ENCODE measurements around the gene ISCA2.

The ISCA2 gene

DNA sequence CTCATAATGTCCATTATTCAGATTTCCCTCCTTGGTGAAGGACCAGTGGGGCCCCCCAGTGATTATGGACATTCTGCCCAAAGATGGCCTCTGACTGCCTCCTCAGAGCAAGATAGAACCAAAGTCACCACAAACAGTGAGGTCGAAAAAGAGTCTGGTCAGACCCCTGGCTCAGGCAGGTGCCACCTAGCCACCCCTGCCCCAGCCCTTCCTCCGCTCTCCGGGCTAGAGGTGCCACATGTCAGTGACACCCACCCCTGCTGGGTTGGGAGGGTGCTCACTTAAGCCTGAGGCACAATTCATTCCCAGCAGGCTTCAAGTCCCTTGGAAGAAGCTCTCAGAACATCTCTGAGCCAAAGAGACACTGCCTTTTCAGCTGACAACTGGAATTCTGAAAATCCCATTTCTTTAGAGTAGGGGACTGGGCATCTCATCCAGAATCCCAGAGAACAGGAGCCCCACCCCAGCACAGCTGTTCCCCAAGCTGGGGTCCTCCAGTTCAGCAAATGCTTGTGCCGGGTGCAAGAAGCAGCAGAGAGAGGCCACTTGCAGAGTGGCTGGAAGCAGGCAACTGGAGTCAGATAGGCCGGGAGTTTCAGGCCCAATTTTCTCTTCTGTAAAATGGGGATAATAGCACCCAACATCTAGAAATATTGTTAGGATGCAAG, 50.3 kb downstream of the ISCA2 start:
- H2AFZ ChIP-seq (ENCODE audit: low read depth, low read length) = no peak overlapping the region
- H2AK5ac ChIP-seq (ENCODE audit: low read length, severe bottlenecking) = no peak overlapping the region
- no peak overlapping the region for H3K4ac ChIP-seq (ENCODE audit: low read depth in 1 of 2, low read length in 2 of 2)
- H4K8ac ChIP-seq (ENCODE audit: low read length) = no peak overlapping the region
- H2BK5ac ChIP-seq (ENCODE audit: low read depth, low read length, poor library complexity, severe bottlenecking) = no peak overlapping the region
- H3K4me3 ChIP-seq (ENCODE audit: insufficient read depth in 1 of 2, low read depth in 1 of 2, low read length in 2 of 2) = no peak overlapping the region
- no peak overlapping the region for H3K23ac ChIP-seq (ENCODE audit: low read length in 2 of 2)
- WGBS = 96% methylated on average over 5 of the region's 5 CpGs
- H3K9me3 ChIP-seq (ENCODE audit: control insufficient read depth, low read length) = no peaks in the 10 kb centered on the region
- no peak overlapping the region for H3K27ac ChIP-seq (ENCODE audit: low read length, poor library complexity, severe bottlenecking)
- no peak overlapping the region for H3K18ac ChIP-seq (ENCODE audit: low read depth in 1 of 2, low read length in 2 of 2)
- H2BK15ac ChIP-seq (ENCODE audit: low read depth, poor library complexity, severe bottlenecking) = no peak overlapping the region
- peaks cover 28% of the 10 kb centered on the region for H3K79me1 ChIP-seq (replicated peaks; ENCODE audit: low read length, poor library complexity, severe bottlenecking)
- DNase-seq = no peak
- no peak overlapping the region for H3K4me2 ChIP-seq (ENCODE audit: low read length, poor library complexity, severe bottlenecking)
- H3K36me3 ChIP-seq (ENCODE audit: control insufficient read depth in 1 of 2, insufficient read depth in 2 of 2, low read depth in 1 of 2, low read length in 2 of 2) = peaks cover 63 to 85% of the 10 kb centered on the region in 2 experiments
- no peak overlapping the region for H4K91ac ChIP-seq (ENCODE audit: low read length)
- H3K14ac ChIP-seq (ENCODE audit: low read length in 2 of 2) = no peak overlapping the region
- H3K27me3 ChIP-seq (ENCODE audit: control insufficient read depth in 1 of 2, insufficient read depth in 1 of 2, low read length in 2 of 2) = no peaks in the 10 kb centered on the region
- H2BK120ac ChIP-seq (ENCODE audit: low read depth, low read length) = no peak overlapping the region
- H3K4me1 ChIP-seq (ENCODE audit: control insufficient read depth, insufficient read depth, low read depth, low read length) = peaks cover 27% of the 10 kb centered on the region
- no peak overlapping the region for H2BK12ac ChIP-seq (ENCODE audit: low read length in 2 of 2)
- no peak overlapping the region for H3K9ac ChIP-seq (ENCODE audit: low read length)

DNA sequence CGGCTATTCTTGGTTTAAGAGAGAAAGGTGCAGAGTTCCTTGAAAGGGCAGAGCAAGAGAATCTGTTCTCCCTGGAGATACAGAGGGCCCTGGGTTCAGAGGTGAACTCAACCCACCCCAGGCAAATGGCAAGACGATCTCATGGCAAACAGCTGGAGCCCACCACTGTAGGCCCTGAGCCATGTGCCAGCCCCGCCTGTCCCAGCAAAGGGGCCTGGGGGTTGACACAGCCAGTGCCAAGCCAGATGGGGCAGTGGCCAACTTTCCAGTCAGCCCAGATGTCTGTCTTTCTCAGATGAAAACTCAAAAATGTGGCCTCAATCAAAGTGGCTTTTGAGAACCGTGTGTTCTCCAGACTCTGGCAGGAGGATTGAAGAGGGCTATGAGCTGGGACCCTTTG, 51.8 kb downstream of the ISCA2 start:
- Histone ChIP-seq H2BK120ac (ENCODE audit: low read depth, low read length) (no peak overlapping the region), H4K91ac (ENCODE audit: low read length) (no peak overlapping the region), H3K27ac (ENCODE audit: low read length, poor library complexity, severe bottlenecking) (peak overlapping the region; percentile 61), H3K18ac (ENCODE audit: low read depth in 1 of 2, low read length in 2 of 2) (no peak overlapping the region), H3K14ac (ENCODE audit: low read length in 2 of 2) (no peak overlapping the region), H2BK5ac (ENCODE audit: low read depth, low read length, poor library complexity, severe bottlenecking) (no peak overlapping the region), H3K4ac (ENCODE audit: low read depth in 1 of 2, low read length in 2 of 2) (no peak overlapping the region), H3K4me2 (ENCODE audit: low read length, poor library complexity, severe bottlenecking) (no peak overlapping the region), H3K9me3 (ENCODE audit: control insufficient read depth, low read length) (no peaks in the 10 kb centered on the region), H2BK12ac (ENCODE audit: low read length in 2 of 2) (no peak overlapping the region), H2AFZ (ENCODE audit: low read depth, low read length) (no peak overlapping the region), H3K4me3 (ENCODE audit: insufficient read depth in 1 of 2, low read depth in 1 of 2, low read length in 2 of 2) (no peak overlapping the region), H3K23ac (ENCODE audit: low read length in 2 of 2) (no peak overlapping the region), H3K9ac (ENCODE audit: low read length) (no peak overlapping the region), H2BK15ac (ENCODE audit: low read depth, poor library complexity, severe bottlenecking) (no peak overlapping the region), H3K79me1 (replicated peaks; ENCODE audit: low read length, poor library complexity, severe bottlenecking) (peaks cover 38% of the 10 kb centered on the region), H3K27me3 (ENCODE audit: control insufficient read depth in 1 of 2, insufficient read depth in 1 of 2, low read length in 2 of 2) (no peaks in the 10 kb centered on the region), H4K8ac (ENCODE audit: low read length) (no peak overlapping the region), H3K4me1 (ENCODE audit: control insufficient read depth, insufficient read depth, low read depth, low read length) (peaks cover 33% of the 10 kb centered on the region), H2AK5ac (ENCODE audit: low read length, severe bottlenecking) (peak overlapping the region; percentile 79), H3K36me3 (ENCODE audit: control insufficient read depth in 1 of 2, insufficient read depth in 2 of 2, low read depth in 1 of 2, low read length in 2 of 2) (peaks cover 62 to 84% of the 10 kb centered on the region in 2 experiments)
- DNase-seq = no peak
- 87% methylated on average over 4 of the region's 4 CpGs for WGBS

DNA sequence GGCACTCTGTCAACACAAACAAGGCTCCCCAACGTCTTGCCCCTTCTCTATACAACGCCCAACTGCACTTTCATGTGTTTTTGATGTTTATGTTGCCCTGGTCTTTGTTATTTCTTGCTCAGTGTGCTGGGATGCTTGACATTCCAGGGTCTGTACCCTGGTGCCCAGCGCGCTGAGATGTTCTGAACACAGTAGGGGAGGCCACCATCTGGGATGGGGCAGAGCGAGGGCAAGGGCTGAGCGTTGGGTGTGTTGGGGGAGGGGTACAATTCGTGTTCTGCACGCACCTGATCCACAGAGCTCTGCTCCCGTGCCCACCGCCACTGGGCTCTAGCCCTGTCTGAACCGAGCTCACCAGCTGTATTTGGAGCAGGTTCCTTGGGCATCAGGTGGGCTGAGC, 52.9 kb downstream of the ISCA2 start:
- 72% methylated on average over 9 of the region's 11 CpGs for WGBS

More for the DNA sequence above, 52.9 kb downstream of the ISCA2 start:
- no peak overlapping the region for H3K9ac ChIP-seq (ENCODE audit: low read length)
- DNase-seq = no peak
- no peak overlapping the region for H4K8ac ChIP-seq (ENCODE audit: low read length)
- H3K23ac ChIP-seq (ENCODE audit: low read length in 2 of 2) = no peak overlapping the region
- peaks cover 69 to 83% of the 10 kb centered on the region in 2 experiments for H3K36me3 ChIP-seq (ENCODE audit: control insufficient read depth in 1 of 2, insufficient read depth in 2 of 2, low read depth in 1 of 2, low read length in 2 of 2)
- H3K4me2 ChIP-seq (ENCODE audit: low read length, poor library complexity, severe bottlenecking) = no peak overlapping the region
- no peak overlapping the region for H2AFZ ChIP-seq (ENCODE audit: low read depth, low read length)
- H3K27me3 ChIP-seq (ENCODE audit: control insufficient read depth in 1 of 2, insufficient read depth in 1 of 2, low read length in 2 of 2) = no peaks in the 10 kb centered on the region
- H3K4ac ChIP-seq (ENCODE audit: low read depth in 1 of 2, low read length in 2 of 2) = no peak overlapping the region
- H2BK5ac ChIP-seq (ENCODE audit: low read depth, low read length, poor library complexity, severe bottlenecking) = no peak overlapping the region
- peak overlapping the region; percentile 33 for H2AK5ac ChIP-seq (ENCODE audit: low read length, severe bottlenecking)
- no peak overlapping the region for H2BK12ac ChIP-seq (ENCODE audit: low read length in 2 of 2)
- no peak overlapping the region for H2BK15ac ChIP-seq (ENCODE audit: low read depth, poor library complexity, severe bottlenecking)
- H3K9me3 ChIP-seq (ENCODE audit: control insufficient read depth, low read length) = no peaks in the 10 kb centered on the region
- no peak overlapping the region for H3K18ac ChIP-seq (ENCODE audit: low read depth in 1 of 2, low read length in 2 of 2)
- H4K91ac ChIP-seq (ENCODE audit: low read length) = no peak overlapping the region
- no peak overlapping the region for H3K14ac ChIP-seq (ENCODE audit: low read length in 2 of 2)
- H3K4me3 ChIP-seq (ENCODE audit: insufficient read depth in 1 of 2, low read depth in 1 of 2, low read length in 2 of 2) = no peak overlapping the region
- H3K27ac ChIP-seq (ENCODE audit: low read length, poor library complexity, severe bottlenecking) = peak overlapping the region; percentile 61
- peaks cover 39% of the 10 kb centered on the region for H3K4me1 ChIP-seq (ENCODE audit: control insufficient read depth, insufficient read depth, low read depth, low read length)
- H2BK120ac ChIP-seq (ENCODE audit: low read depth, low read length) = no peak overlapping the region
- peaks cover 46% of the 10 kb centered on the region for H3K79me1 ChIP-seq (replicated peaks; ENCODE audit: low read length, poor library complexity, severe bottlenecking)
